ENCODE data around the gene ZDHHC7. TPM values are rescaled to one million over a fixed set of nuclear protein-coding genes. Genes with fewer than 3 reads are reported as not detected.

The ZDHHC7 gene
- total and polyA plus RNA-seq, 9 donors, result 23.9 to 54.5 (median 32.7) TPM

- DNase-seq, result no peak
- Histone ChIP-seq H3K4me3 (no peak overlapping the region), H3K27me3 (no peaks in the 10 kb centered on the region), H3K4me1 (ENCODE audit: insufficient read depth) (no peaks in the 10 kb centered on the region), H3K27ac (no peak overlapping the region), H3K9me3 (no peaks in the 10 kb centered on the region), H3K36me3 (no peaks in the 10 kb centered on the region)
- WGBS, 3 donors, result 78 to 88% (median 80%) methylated on average over 15 of the region's 15 CpGs
- intact Hi-C loops (cut with DNase I), result no loop called here
- TF ChIP-seq EP300 (IDR thresholded peaks at IDR 0.05) (no peak), POLR2A (IDR thresholded peaks at IDR 0.05) (no peak), CTCF (IDR thresholded peaks at IDR 0.05) (no peak)
These were observed 26.0 kb downstream of the ZDHHC7 start for GRCh38 chr16:84985079-84986065.

GRCh38 chr16:84982434-84982833, 28.9 kb downstream of the ZDHHC7 start:
- Histone ChIP-seq H3K36me3 (no peaks in the 10 kb centered on the region), H3K9me3 (no peaks in the 10 kb centered on the region), H3K4me1 (ENCODE audit: insufficient read depth) (no peaks in the 10 kb centered on the region), H3K4me3 (no peak overlapping the region), H3K27me3 (no peaks in the 10 kb centered on the region), H3K27ac (peak overlapping the region in 1 of 2 donors; percentile 20)
- no peak for DNase-seq
- WGBS, 3 donors, result 59 to 70% (median 65%) methylated on average over 9 of the region's 9 CpGs
- TF ChIP-seq EP300 (IDR thresholded peaks at IDR 0.05), result no peak
- no peak for TF ChIP-seq POLR2A (IDR thresholded peaks at IDR 0.05)
- TF ChIP-seq CTCF (IDR thresholded peaks at IDR 0.05), result no peak
- intact Hi-C loops (cut with DNase I), result no loop called here

- Histone ChIP-seq H3K36me3 (no peaks in the 10 kb centered on the region), H3K9me3 (no peaks in the 10 kb centered on the region), H3K27me3 (no peaks in the 10 kb centered on the region), H3K27ac (no peak overlapping the region), H3K4me1 (ENCODE audit: insufficient read depth) (no peaks in the 10 kb centered on the region), H3K4me3 (no peak overlapping the region)
- intact Hi-C loops (cut with DNase I), result loop anchor here in 1 of 4 donors (10.0 kb wide), 1 partner anchor 465 kb away; no protein-coding TSS in a partner anchor
- DNase-seq, result no peak
- TF ChIP-seq EP300 (IDR thresholded peaks at IDR 0.05) (no peak), POLR2A (IDR thresholded peaks at IDR 0.05) (no peak), CTCF (IDR thresholded peaks at IDR 0.05) (no peak)
- 78 to 80% (median 80%) methylated on average over 4 of the region's 4 CpGs for WGBS, 3 donors
These were observed 31.8 kb downstream of the ZDHHC7 start for GRCh38 chr16:84979516-84979915.

- intact Hi-C loops (cut with DNase I), result loop anchor here in 1 of 4 donors (10.0 kb wide), 1 partner anchor 462 kb away; no protein-coding TSS in a partner anchor
- Histone ChIP-seq H3K9me3 (no peaks in the 10 kb centered on the region), H3K4me1 (ENCODE audit: insufficient read depth) (no peaks in the 10 kb centered on the region), H3K27me3 (no peaks in the 10 kb centered on the region), H3K4me3 (no peak overlapping the region), H3K27ac (no peak overlapping the region), H3K36me3 (no peaks in the 10 kb centered on the region)
- DNase-seq, result no peak
- TF ChIP-seq EP300 (IDR thresholded peaks at IDR 0.05), result no peak
- no peak for TF ChIP-seq CTCF (IDR thresholded peaks at IDR 0.05)
- no peak for TF ChIP-seq POLR2A (IDR thresholded peaks at IDR 0.05)
- WGBS, 3 donors, result 85 to 88% (median 87%) methylated on average over 17 of the region's 17 CpGs
These were observed 34.5 kb downstream of the ZDHHC7 start for GRCh38 chr16:84976644-84977400.
